Stomach (tissue), 9 donors: Measurements from ENCODE around the gene TMPRSS4. TPM values are rescaled to one million over a fixed set of nuclear protein-coding genes. Genes with fewer than 3 reads are reported as not detected.

Source experiments
- DNase-seq, 2 donors: peaks; one replicate each; pipeline versions ENCODE4 v3.0.0 to v3.0.0-alpha.2; 2013 to 2019
- H3K27ac ChIP-seq, 5 donors: fragments of 200-600 bp in 4 of 5; sonication (generic) in 4 of 5; one replicate each; pipeline ENCODE4 v1.5.1; 2013 to 2019; ENCODE audit warnings: mild to moderate bottlenecking in 1 of 5, moderate library complexity in 1 of 5
- H3K27me3 ChIP-seq, 3 donors: fragments of 200-600 bp; sonication (generic); one replicate each; pipeline ENCODE4 v1.5.1; 2017 to 2019; ENCODE audit warnings: mixed run types in 1 of 3
- H3K36me3 ChIP-seq, 4 donors: fragments of 200-600 bp; sonication (generic); 1 replicate in 3 of 4; 2 replicates in 1 of 4; pipeline ENCODE4 v1.5.1; 2016 to 2019
- H3K4me1 ChIP-seq, 4 donors: fragments of 200-600 bp; sonication (generic); one replicate each; pipeline ENCODE4 v1.5.1; 2016 to 2019
- H3K4me3 ChIP-seq, 4 donors: fragments of 200-600 bp; sonication (generic) in 3 of 4; one replicate each; pipeline ENCODE4 v1.5.1; 2016 to 2019; ENCODE audit warnings: mild to moderate bottlenecking in 1 of 4
- H3K9me3 ChIP-seq, 4 donors: fragments of 200-600 bp; sonication (generic); one replicate each; pipeline ENCODE4 v1.5.1; 2016 to 2019
- EP300 ChIP-seq: sonication (generic); formaldehyde crosslinking; IDR thresholded peaks from one replicate; pipeline ENCODE4 v1.6.1; 2017; ENCODE audit warnings: antibody characterized with exemption
- POLR2A ChIP-seq, 4 donors: fragments of 450-650 bp; IDR thresholded peaks; one replicate each; pipeline ENCODE4 v1.6.1; 2016; ENCODE audit warnings: antibody characterized with exemption in 4 of 4, control low read depth in 2 of 4, mild to moderate bottlenecking in 1 of 4, moderate library complexity in 1 of 4
- POLR2AphosphoS5 ChIP-seq, 3 donors: sonication (generic); formaldehyde crosslinking; IDR thresholded peaks; one replicate each; pipeline ENCODE4 v1.6.1; 2016; ENCODE audit warnings: antibody characterized with exemption in 3 of 3
- WGBS, 5 donors: extraction: QIAGEN DNeasy Blood & Tissue Kit in 3 of 5; methylation state at CpG; one replicate each; pipeline versions ENCODE4 v1.1.5 to v1.1.7; 2013 to 2018; 5-methylcytosine and 5-hydroxymethylcytosine counted together
- intact Hi-C: fragments of 100-400 bp; cut with DNase I; formaldehyde crosslinking; loops from one replicate; pipeline ENCODE4 v1.15.1; 2023; ENCODE audit warnings: low total_unique reads
- polyA plus RNA-seq, 3 donors: library from polyadenylated mRNA; stranded (reverse); fragments of 200-250 nt; gene quantifications; one replicate each; pipeline ENCODE4 v1.2.3, GENCODE V29; 2013
- total RNA-seq, 5 donors: library from RNA; depleted of rRNA; stranded (reverse); fragments of >200 nt; gene quantifications; one replicate each; pipeline versions ENCODE4 v1.1.0 to v1.2.3, GENCODE V29; 2014 to 2016
- TF ChIP-seq, protein P1 (sequence below), 7 experiments: fragments of 450-650 bp in 4 of 7; fragments of 200-600 bp in 3 of 7; sonication (generic) in 3 of 7; IDR thresholded peaks; one replicate each; pipeline ENCODE4 v1.5.1; 2016 to 2019; ENCODE audit warnings: antibody characterized with exemption in 7 of 7, control low read depth in 2 of 7, mild to moderate bottlenecking in 1 of 7
- donor health status: healthy with polysubstance abuse.
- donor health status: Bipolar disorder and iron deficiency.
- donor health status: healthy.

TMPRSS4 gene
- total and polyA plus RNA-seq, 8 donors, result 4.7 to 498 (median 18.1) TPM

GRCh38 chr11:118164885-118165284 is 88.0 kb downstream of the TMPRSS4 start:
- Histone ChIP-seq H3K36me3 (no peaks in the 10 kb centered on the region), H3K4me3 (no peak overlapping the region), H3K27me3 (peaks cover 0 to 72% (median 0%) of the 10 kb centered on the region in 3 donors), H3K4me1 (no peaks in the 10 kb centered on the region), H3K27ac (no peak overlapping the region), H3K9me3 (no peaks in the 10 kb centered on the region)
- DNase-seq, result no peak
- WGBS, 5 donors, result 49 to 77% (median 52%) methylated on average over 2 of the region's 2 CpGs
- TF ChIP-seq, protein P1, sequence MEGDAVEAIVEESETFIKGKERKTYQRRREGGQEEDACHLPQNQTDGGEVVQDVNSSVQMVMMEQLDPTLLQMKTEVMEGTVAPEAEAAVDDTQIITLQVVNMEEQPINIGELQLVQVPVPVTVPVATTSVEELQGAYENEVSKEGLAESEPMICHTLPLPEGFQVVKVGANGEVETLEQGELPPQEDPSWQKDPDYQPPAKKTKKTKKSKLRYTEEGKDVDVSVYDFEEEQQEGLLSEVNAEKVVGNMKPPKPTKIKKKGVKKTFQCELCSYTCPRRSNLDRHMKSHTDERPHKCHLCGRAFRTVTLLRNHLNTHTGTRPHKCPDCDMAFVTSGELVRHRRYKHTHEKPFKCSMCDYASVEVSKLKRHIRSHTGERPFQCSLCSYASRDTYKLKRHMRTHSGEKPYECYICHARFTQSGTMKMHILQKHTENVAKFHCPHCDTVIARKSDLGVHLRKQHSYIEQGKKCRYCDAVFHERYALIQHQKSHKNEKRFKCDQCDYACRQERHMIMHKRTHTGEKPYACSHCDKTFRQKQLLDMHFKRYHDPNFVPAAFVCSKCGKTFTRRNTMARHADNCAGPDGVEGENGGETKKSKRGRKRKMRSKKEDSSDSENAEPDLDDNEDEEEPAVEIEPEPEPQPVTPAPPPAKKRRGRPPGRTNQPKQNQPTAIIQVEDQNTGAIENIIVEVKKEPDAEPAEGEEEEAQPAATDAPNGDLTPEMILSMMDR (IDR thresholded peaks at IDR 0.05), result no peak
- TF ChIP-seq EP300, result no peak
- TF ChIP-seq POLR2AphosphoS5 (IDR thresholded peaks at IDR 0.05), result no peak
- no peak for TF ChIP-seq POLR2A (IDR thresholded peaks at IDR 0.05)
- intact Hi-C loops, result no loop called here

DNA sequence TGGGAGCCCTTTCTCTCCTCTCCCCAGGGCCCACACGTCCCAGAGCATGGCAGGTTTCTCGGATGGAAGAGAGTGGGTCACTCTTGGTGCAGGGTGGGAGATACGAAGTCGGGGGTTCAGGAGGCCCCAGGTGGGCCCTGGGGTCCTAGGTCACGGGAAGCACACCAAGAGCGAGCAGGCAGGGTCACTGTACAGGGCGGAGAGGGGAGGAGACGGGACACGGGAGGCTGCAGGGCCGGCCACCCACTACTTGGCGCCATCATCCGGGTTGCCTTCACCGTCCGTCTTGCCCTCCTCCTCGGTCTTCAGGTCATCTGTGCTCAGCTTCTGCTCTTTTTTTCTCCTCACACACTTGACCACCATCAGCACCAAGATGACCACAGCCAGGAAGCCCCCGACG is 89.8 kb downstream of the TMPRSS4 start:
- H3K36me3 ChIP-seq, result no peaks in the 10 kb centered on the region
- H3K27me3 ChIP-seq, result peaks cover 0 to 70% (median 0%) of the 10 kb centered on the region in 3 donors
- TF ChIP-seq EP300 (no peak), POLR2AphosphoS5 (IDR thresholded peaks at IDR 0.05) (no peak), POLR2A (IDR thresholded peaks at IDR 0.05) (no peak)
- TF ChIP-seq, protein P1 (IDR thresholded peaks at IDR 0.05), result no peak
- no peak overlapping the region for H3K4me3 ChIP-seq
- H3K27ac ChIP-seq, result no peak overlapping the region
- no peaks in the 10 kb centered on the region for H3K9me3 ChIP-seq
- peaks cover 0 to 10% (median 5%) of the 10 kb centered on the region in 4 donors for H3K4me1 ChIP-seq
- DNase-seq, result no peak
- intact Hi-C loops, result no loop called here
- 78 to 89% (median 82%) methylated on average over 16 to 17 of the region's 17 CpGs for WGBS, 5 donors

DNA sequence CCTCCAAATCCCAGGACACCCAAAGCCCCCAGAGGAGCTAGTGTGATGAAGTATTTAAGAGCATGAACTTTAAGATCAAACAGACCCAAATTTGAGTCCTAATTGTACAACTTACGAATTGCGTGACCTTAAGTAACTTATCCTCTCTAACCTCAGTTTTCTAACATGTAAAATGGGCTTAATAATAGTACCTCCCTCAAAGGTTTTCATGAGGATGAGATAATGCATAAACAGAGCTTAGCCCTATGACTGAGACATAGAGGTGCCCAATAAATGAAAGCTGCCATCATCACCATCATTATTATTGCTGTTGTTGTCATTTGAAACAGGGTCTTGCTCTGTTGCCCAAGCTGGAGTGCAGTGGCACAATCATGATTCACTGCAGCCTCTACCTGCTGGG is 90.4 kb downstream of the TMPRSS4 start:
- intact Hi-C loops, result no loop called here
- no peaks in the 10 kb centered on the region for H3K9me3 ChIP-seq
- no peaks in the 10 kb centered on the region for H3K36me3 ChIP-seq
- 89 to 97% (median 96%) methylated on average over 2 of the region's 2 CpGs for WGBS, 5 donors
- DNase-seq, result no peak
- no peak overlapping the region for H3K27ac ChIP-seq
- TF ChIP-seq, protein P1 (IDR thresholded peaks at IDR 0.05), result no peak
- TF ChIP-seq EP300 (no peak), POLR2A (IDR thresholded peaks at IDR 0.05) (no peak), POLR2AphosphoS5 (IDR thresholded peaks at IDR 0.05) (no peak)
- peaks cover 0 to 10% (median 8%) of the 10 kb centered on the region in 4 donors for H3K4me1 ChIP-seq
- no peak overlapping the region for H3K4me3 ChIP-seq
- peaks cover 0 to 71% (median 0%) of the 10 kb centered on the region in 3 donors for H3K27me3 ChIP-seq

DNA sequence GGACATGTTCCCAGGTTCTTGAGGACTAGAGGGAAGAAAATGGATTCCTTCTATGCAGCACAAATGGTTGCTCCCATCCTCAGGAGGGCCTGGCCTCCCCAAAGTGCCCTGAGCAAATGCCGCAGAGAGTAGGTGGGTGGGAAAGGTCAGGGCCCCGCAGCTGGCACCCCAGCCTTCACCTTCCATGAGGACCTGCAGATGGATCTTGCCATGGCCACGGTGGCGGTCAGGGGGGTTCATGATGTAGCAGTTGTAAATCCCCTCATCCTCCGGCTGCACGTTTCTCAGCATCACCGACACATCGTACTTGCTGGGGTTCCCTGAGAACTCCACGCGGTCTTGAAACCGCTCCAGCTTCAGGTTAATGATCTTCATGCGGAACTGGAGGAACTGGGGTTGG is 91.0 kb downstream of the TMPRSS4 start:
- no peak for DNase-seq
- 83 to 90% (median 87%) methylated on average over 12 of the region's 12 CpGs for WGBS, 5 donors
- Histone ChIP-seq H3K36me3 (no peaks in the 10 kb centered on the region), H3K27ac (no peak overlapping the region), H3K4me1 (peaks cover 0 to 10% (median 8%) of the 10 kb centered on the region in 4 donors), H3K27me3 (peaks cover 0 to 69% (median 0%) of the 10 kb centered on the region in 3 donors), H3K9me3 (no peaks in the 10 kb centered on the region), H3K4me3 (no peak overlapping the region)
- intact Hi-C loops, result no loop called here
- no peak for TF ChIP-seq EP300
- TF ChIP-seq POLR2AphosphoS5 (IDR thresholded peaks at IDR 0.05), result no peak
- TF ChIP-seq, protein P1 (IDR thresholded peaks at IDR 0.05), result no peak
- TF ChIP-seq POLR2A (IDR thresholded peaks at IDR 0.05), result no peak
